ES-I3 (cell line): ENCODE results near the gene MEX3D.

ENCODE experiments used
- H3K36me3 ChIP-seq: 2 replicates; pipeline ENCODE4 v1.6.1; 2013; ENCODE audit warnings: mild to moderate bottlenecking, low read length, control low read depth, moderate library complexity; ENCODE audit not compliant: insufficient read depth
- H3K4me1 ChIP-seq: 2 replicates; pipeline ENCODE4 v1.6.1; 2013; ENCODE audit warnings: mild to moderate bottlenecking, control low read depth, low read length; ENCODE audit not compliant: insufficient read depth
- H3K9ac ChIP-seq: 2 replicates; pipeline ENCODE4 v1.6.1; 2013; ENCODE audit warnings: low read depth, mild to moderate bottlenecking, low read length, moderate library complexity
- H3K9me3 ChIP-seq: 2 replicates; pipeline ENCODE4 v1.6.1; 2013; ENCODE audit warnings: mild to moderate bottlenecking, low read length, moderate library complexity; ENCODE audit not compliant: control insufficient read depth, insufficient read depth

The MEX3D gene

DNA sequence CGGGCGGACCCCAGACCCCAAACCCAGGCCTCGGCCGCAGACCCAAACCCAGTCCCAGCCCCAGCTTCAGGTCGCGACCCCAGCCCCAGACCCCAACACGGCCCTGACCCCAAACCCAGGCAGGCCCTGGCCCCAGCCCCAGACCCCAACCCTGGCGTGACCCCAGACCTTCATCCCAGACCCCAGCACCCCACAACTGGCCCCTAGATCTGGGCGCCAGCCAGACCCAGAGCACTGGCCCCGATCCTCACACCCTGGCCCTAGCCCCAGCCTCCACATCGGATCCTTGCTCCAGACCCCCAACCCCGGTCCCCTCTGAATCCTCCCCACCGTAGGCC is 17.1 kb upstream of the MEX3D start:
- Histone ChIP-seq H3K36me3 (peaks cover 7% of the 10 kb centered on the region; the same call in 1 of the 2 replicates), H3K4me1 (no peaks in the 10 kb centered on the region; the same call in 1 of the 2 replicates), H3K9ac (no peak overlapping the region), H3K9me3 (no peaks in the 10 kb centered on the region)

DNA sequence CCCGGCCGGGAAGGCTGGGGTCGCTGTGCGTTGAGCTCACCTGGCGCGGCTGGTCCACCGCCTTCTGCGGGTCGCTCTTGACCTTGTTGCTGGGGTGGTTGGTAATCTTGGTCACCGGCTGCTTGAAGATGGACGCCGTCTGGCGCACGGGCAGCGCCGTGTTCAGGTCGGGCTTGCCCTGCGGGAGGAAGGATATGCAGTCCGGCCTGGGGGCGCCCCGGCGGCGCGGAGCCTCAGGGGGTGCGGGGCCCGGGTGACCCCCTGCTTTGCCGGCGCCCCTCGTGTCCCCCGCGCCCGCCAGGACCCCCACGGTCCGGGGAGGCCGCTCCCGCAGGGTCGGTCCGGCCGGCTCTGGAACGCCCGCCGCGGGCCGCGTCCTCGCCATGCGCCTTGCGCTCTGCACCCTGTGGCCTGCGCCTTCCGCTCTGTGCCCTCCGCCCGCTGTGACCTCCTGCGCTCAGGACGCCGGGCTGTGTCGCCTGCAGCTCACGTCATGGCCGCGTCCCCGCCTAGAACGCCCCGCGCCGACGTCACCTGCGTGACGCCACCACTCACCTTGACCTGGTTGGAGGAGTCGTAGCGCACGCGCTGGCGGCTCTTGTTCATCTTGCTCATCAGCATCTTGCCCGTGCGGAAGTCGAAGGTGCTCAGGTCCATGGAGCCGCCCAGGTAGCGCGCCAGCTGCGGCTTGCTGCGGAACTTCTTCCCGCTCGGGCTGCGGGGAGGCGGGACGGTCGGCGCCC is 16.5 kb upstream of the MEX3D start:
- Histone ChIP-seq H3K9me3 (no peaks in the 10 kb centered on the region), H3K9ac (no peak overlapping the region), H3K36me3 (peaks cover 6% of the 10 kb centered on the region; the same call in 1 of the 2 replicates), H3K4me1 (no peaks in the 10 kb centered on the region)

DNA sequence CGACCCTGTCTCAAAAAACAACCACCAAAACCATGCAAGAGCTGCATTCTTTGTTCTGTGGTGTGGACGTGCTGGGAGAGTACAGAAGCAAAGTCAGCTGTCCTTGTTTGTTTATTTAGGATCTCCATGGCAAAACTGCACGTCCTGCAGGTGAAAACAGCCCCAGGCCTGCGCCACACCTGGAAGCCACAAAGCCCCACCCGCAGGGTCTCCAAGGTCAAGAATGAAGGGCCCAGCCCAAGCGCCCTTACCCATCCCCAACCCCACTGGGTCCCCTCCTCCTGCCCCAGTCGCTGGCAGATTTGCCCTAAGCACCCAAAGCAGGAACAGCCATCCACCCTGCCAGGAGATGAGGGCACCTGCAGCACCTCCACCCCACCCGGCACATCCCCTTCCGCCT is 14.1 kb upstream of the MEX3D start:
- H3K36me3 ChIP-seq: peaks cover 6% of the 10 kb centered on the region; the same call in 1 of the 2 replicates

DNA sequence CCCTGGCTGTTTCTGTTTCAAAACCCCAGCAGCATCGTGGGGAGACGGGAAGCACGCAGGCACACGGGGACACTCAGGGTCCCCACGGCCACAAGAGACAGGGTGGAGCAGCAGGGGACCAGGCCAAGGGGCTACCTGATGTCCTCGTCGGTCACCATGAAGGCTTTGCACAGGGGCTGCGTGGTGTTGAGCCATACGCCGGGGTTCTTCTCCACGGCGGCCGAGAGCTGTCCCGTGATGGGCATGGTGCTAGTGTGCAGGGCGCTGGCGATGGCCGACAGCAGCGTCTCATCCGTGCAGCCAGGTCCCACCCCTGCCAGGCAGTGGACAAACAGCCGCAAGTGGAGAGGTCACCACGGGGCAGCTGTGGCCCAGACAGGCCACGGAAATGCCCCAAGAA is 12.8 kb upstream of the MEX3D start:
- peaks cover 4% of the 10 kb centered on the region; the same call in 1 of the 2 replicates for H3K36me3 ChIP-seq
- H3K4me1 ChIP-seq: no peaks in the 10 kb centered on the region
- no peak overlapping the region for H3K9ac ChIP-seq
- H3K9me3 ChIP-seq: no peaks in the 10 kb centered on the region

More for the DNA sequence above, 14.1 kb upstream of the MEX3D start:
- Histone ChIP-seq H3K9me3 (no peaks in the 10 kb centered on the region), H3K9ac (no peak overlapping the region), H3K4me1 (no peaks in the 10 kb centered on the region)

DNA sequence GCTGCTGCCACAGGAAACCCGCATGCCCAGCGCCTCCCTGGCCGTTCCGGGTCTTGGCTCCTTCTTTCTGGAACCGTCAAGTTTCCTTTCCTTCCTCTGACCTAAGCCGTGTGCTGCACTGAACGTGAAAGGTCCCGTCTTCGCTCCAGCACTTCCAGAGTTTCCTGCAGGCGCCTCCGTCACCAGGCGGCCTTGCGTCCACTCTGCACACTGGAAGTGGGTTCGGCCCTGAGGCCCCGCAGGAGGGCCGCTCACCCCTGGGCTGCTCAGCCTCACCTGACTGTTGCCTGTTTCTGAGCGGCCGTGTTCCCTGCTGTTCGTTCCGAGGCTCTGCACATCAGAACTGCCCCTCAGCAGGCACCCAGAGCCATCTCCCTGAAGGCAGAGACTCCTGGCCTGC is 12.3 kb upstream of the MEX3D start:
- Histone ChIP-seq H3K4me1 (no peaks in the 10 kb centered on the region), H3K36me3 (peaks cover 4% of the 10 kb centered on the region; the same call in 1 of the 2 replicates), H3K9me3 (no peaks in the 10 kb centered on the region), H3K9ac (no peak overlapping the region)

DNA sequence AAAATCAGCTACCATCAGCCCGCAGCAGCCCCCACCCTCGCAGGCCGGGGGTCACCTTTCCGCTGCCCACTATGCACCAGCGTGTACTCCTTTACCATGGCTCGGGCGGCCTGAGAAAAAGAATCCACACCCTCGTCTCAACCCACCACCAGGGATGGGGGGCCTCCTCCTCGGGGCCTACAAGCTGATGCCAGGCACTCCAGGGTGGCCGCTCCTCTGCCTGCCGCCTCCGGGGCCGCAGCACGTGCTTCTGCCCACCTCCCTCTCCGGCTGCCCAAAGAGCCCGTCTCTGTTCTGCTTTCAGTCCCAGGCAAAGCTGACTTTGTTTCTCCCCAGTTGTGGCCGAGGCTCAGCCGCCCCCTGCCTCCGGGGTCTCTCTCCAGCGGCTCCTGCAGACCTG is 11.1 kb upstream of the MEX3D start:
- Histone ChIP-seq H3K9ac (no peak overlapping the region), H3K9me3 (no peaks in the 10 kb centered on the region), H3K4me1 (no peaks in the 10 kb centered on the region), H3K36me3 (peaks cover 4% of the 10 kb centered on the region; the same call in 1 of the 2 replicates)

DNA sequence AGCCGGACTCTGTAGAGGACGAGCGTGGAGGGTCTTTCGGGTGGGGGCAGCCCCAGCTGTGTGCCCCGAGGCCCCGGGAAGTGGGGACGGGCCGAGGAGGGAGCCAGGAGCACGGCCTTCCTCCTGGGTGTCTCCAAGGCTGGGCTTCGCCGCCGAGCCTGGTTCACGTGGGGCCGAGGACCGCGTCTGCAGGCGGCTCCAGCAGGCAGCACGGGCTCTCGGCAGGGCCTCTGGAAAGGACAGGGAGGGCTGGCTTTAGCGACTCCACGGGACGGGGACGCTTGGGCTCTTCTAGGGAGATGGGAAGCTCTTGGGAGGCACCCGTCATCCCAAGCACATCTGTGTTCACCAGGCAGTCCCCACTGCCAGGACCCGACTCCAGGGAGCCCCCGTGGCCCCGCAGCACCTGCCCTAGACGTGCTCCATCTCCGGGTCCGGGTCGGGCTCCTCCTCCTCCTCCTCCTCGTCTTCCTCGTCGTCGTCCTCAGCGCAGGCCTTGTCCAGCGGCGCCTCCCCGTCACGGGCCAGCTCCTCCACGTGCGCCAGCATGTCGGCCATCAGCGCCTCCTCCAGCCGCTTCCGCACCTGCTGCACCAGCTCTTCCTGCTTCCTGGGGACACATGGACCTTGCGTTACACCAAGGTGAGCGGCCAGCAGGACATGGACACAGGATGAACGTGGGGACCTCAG is 9.9 kb upstream of the MEX3D start:
- H3K9me3 ChIP-seq: no peaks in the 10 kb centered on the region
- H3K4me1 ChIP-seq: no peaks in the 10 kb centered on the region
- H3K9ac ChIP-seq: no peak overlapping the region
- no peaks in the 10 kb centered on the region for H3K36me3 ChIP-seq

DNA sequence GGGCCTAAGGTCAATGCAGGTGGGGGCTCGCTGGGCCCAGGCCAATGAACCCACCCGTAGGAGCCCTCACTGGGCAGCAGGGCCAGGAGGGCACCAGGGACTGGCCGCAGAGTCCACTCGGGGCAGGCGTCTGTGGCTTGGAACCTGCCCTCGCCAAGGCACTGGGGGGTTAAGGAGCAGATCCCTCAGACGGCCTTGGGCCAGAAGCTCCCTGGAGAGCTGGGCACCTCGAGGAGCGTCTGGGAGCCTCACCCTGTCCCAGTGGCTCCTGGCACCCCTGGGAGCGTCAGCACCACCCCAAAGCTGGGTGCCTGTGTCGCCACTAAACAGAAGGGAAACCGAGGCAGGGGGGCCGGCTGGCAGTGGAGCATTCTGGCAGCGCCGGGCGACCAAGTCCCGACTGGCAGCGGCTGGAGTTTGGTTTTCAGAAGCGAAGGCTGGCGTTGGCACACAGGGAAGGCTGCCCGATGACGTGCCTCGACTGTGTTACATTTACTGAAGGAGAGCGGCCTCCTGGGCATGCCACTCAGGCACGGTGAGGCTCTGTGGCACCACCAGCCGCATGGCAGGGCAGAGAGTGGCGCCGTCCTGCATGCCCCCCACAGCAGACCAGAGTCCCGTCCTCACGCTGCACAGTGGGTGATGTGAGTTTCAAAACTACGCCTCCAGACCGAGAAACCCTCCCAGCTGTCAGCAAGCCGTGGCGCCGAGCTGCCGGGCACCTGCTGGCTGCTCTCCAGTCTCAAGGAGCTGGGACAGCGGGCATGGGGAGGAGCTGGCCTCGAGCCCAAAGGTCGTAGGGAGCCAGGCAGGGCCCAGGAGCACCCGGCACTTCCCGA is 9.2 kb upstream of the MEX3D start:
- Histone ChIP-seq H3K9ac (no peak overlapping the region), H3K9me3 (no peaks in the 10 kb centered on the region), H3K4me1 (no peaks in the 10 kb centered on the region), H3K36me3 (no peaks in the 10 kb centered on the region)

DNA sequence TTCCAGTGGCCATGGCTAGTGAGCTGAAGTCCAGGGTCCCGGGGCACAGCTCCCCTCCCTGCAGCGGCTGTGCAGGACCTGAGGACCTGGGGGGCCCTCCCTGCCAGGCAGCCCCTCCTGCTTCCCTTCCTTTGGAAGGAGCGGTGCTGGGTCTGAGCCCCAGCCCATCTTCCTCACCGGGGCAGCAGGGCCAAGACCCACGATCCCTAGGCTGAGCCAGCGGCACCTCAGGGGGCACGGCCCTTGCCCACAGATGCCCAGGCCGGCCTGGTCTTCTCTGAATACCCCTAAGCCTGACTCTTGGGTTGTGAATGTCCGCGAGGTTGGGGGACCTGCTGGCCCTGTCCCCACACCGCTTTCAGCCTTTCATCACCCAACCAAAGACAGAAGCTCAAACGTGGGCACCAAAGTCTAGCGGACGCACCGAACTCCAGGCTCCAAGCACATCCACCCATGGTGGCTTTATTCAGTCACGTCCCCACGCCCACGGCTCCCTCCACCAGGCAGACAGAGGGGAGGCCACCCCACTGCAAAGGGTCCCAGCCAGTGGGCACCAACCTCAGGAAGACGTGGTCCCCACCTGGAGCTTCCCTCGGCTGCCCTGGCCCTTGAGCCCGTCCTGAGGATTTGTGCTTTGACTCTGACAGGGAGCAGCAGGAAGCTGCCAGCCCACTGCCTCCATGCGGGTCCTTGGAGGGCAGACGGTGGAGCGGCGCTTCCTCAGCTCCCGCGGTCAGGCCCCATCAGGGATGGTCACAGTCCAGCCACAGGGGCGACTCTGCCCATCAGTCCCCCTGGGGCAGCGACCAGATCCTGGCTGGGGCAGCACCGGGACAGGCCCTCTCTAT is 8.3 kb upstream of the MEX3D start:
- no peaks in the 10 kb centered on the region for H3K9me3 ChIP-seq
- no peak overlapping the region for H3K9ac ChIP-seq
- no peaks in the 10 kb centered on the region for H3K4me1 ChIP-seq
- no peaks in the 10 kb centered on the region for H3K36me3 ChIP-seq

DNA sequence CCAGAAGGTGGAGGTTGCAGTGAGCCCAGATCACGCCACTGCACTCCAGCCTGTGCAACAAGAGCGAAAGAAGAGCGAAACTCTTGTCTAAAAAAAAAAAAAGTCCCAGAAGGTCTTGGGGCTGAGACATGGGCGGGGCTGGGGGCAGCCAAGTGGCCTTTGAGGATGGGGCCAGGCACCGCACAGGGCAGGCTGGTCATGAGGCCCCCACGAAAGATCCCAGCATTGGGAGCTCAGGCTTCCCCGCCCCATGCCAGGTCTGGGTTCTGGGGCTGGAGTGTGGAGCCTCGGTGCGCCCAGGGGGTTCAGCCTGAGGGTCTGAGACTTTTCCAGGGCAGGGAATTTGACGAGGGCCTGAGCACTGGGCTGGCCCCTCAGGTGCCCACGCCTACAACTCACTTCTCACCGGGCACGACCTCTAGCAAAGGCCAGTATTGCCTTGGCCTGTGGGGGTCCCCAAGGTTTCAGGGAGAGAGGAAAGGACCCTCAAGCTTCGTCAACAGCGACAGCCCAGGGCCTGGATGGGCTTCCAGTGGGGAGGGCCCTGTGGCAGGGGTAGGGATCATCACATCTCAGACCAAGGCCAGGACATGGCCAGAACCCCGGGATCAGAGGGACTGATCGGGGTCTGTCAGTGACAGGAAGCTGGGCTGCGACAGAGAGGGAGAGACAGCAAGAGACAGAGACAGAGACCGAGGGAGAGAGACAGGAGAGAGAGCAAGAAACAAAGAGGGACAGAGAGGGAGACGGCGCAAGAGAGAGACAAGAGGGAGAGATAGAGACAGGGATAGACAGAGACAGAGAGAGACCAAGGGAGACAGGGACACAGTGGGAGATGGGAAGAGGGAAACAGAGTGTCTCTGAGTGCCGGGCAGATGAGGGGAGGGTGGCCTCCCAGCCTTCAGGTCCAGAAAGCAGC is 7.5 kb upstream of the MEX3D start:
- no peaks in the 10 kb centered on the region for H3K36me3 ChIP-seq
- no peaks in the 10 kb centered on the region for H3K9me3 ChIP-seq
- H3K4me1 ChIP-seq: no peaks in the 10 kb centered on the region
- no peak overlapping the region for H3K9ac ChIP-seq

DNA sequence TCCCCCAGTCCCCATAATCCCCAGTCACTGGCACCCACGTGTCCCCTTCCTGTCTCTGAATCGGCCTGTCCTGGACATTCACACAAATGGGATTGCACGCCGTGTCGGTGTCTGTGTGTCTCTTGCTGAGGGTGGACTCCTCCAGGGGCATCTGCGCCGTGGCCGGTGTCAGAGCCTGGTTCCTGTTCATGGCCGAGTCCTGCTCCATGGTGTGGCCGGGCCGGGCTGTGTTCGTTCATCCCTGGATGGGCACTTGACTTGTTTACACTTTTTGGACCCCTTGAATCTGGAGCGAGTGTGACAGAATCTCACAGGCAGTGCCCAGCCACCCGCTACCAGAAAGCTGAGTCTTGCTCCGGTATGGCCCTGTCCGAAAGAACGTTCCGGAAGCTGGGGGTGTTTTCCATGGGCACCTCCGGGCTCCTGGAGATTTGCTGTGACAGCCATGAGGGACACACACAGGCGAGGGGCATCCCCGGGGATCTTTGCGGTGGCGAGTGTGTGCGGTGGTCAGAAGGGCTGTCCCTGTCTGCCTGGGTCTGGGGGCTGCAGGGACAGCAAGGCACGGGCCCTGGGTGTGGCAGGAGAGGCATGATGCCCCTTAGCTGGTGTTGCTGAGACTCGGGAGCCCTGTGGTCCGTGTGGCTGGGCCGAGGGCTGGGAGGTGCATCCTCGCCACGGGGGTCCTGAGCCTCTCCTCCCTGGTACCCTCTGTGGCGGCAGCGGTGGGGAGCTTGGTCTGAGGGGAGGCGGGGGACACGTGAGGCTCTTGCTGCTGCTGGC is 6.4 kb upstream of the MEX3D start:
- H3K4me1 ChIP-seq: no peaks in the 10 kb centered on the region
- no peaks in the 10 kb centered on the region for H3K9me3 ChIP-seq
- H3K36me3 ChIP-seq: no peaks in the 10 kb centered on the region
- no peak overlapping the region for H3K9ac ChIP-seq

DNA sequence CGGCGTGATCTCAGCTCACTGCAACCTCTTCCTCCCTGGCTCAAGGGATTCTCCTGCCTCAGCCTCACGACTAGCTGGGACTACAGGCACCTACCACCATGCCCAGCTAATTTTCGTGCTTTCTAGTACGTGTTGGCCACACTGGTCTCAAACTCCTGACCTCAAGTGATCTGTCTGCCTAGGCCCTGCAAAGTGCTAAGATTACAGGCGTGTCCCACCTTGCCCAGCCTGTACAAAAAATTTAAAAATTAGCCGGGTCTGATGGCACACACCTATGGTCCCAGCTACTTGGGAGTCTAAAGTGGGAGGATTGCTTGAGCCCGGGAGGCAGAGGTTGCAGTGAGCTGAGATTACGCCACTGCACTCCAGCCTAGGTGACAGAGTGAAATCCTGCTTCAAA is 4.7 kb upstream of the MEX3D start:
- Histone ChIP-seq H3K36me3 (no peaks in the 10 kb centered on the region), H3K4me1 (no peaks in the 10 kb centered on the region), H3K9me3 (no peaks in the 10 kb centered on the region), H3K9ac (no peak overlapping the region)

DNA sequence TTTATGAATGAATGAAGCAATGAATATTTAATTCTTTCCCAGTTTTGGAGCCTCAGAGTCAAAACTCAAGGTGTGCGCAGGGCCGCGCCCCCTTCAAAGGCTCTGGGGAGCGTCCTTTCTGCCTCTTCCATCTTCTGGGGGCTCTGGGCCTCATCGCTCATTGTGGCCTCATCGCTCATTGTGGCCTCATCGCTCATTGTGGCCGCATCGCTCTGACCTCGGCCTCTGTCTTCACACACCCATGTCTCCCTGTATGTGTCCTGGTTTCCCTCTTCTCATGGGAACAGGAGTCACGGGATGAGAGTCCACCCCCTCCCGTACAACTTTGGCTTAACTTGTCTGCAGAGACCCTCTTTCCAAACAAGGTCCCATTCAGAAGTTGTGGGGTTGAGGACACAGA is 3.2 kb upstream of the MEX3D start:
- no peaks in the 10 kb centered on the region for H3K9me3 ChIP-seq
- no peaks in the 10 kb centered on the region for H3K4me1 ChIP-seq
- H3K9ac ChIP-seq: no peak overlapping the region
- H3K36me3 ChIP-seq: no peaks in the 10 kb centered on the region
